ENCODE results near the gene DENND11. TPM values are rescaled to one million over a fixed set of nuclear protein-coding genes. Genes with fewer than 3 reads are reported as not detected.
"Not testable (repeated sequence)": the region's sequence is repeated elsewhere in the genome, so short reads cannot be mapped to it uniquely, and the experiment has no call there.

Gene DENND11
- total RNA-seq, 4 donors from 2014 or later: 4.9 to 8.2 (median 6.7) TPM

GRCh38 chr7:141695803-141696289, 6.1 kb downstream of the DENND11 start:
- in situ Hi-C loops (cut with MboI; ENCODE audit: low sequenced_read_pairs in 4 of 4) (no loop called here), intact Hi-C loops (cut with DNase I; ENCODE audit: low total_unique reads) (no loop called here)
- no peaks in the 10 kb centered on the region for H3K9me3 ChIP-seq
- H3K36me3 ChIP-seq: no peaks in the 10 kb centered on the region
- DNase-seq (no peak), ATAC-seq (no peak)
- H3K27me3 ChIP-seq: no peaks in the 10 kb centered on the region
- peaks cover 7 to 20% of the 10 kb centered on the region in 2 donors for H3K4me1 ChIP-seq
- TF ChIP-seq CTCF (IDR thresholded peaks at IDR 0.05 in 4 of 5, conservative IDR thresholded peaks at IDR 0.05 in 1 of 5) (no peak), POLR2A (IDR thresholded peaks at IDR 0.05) (no peak)
- no peak overlapping the region for H3K27ac ChIP-seq
- no peak overlapping the region for H3K4me3 ChIP-seq

DNA sequence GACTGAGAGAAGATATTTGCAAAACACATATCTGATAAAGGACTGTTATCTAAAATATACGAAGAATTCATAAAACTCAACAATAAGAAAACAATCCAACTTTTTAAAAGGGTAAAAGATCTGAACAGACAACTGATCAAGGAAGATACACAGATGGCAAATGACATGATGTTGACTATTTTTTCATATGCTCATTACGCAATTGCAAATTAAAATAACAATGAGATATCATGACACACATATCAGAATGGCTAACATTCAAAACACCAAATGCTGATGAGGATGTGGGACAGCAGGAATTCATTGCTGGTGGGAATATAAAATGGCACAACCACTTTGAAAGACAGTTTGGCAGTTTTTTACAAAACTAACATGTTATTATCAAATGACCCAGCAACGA, 8.9 kb downstream of the DENND11 start:
- no peak overlapping the region for H3K27ac ChIP-seq
- H3K27me3 ChIP-seq: no peaks in the 10 kb centered on the region
- no peaks in the 10 kb centered on the region for H3K36me3 ChIP-seq
- TF ChIP-seq POLR2A (IDR thresholded peaks at IDR 0.05) (no peak), CTCF (IDR thresholded peaks at IDR 0.05 in 4 of 5, conservative IDR thresholded peaks at IDR 0.05 in 1 of 5) (no peak)
- H3K4me1 ChIP-seq: peaks cover 0 to 16% of the 10 kb centered on the region in 2 donors
- ATAC-seq (no peak), DNase-seq (no peak)
- H3K4me3 ChIP-seq: no peak overlapping the region
- in situ Hi-C loops (cut with MboI; ENCODE audit: low sequenced_read_pairs in 4 of 4) (no loop called here), intact Hi-C loops (cut with DNase I; ENCODE audit: low total_unique reads) (no loop called here)
- no peaks in the 10 kb centered on the region for H3K9me3 ChIP-seq

- no peak for ATAC-seq
- no peak for DNase-seq
- Histone ChIP-seq H3K27me3 (no peaks in the 10 kb centered on the region), H3K9me3 (no peaks in the 10 kb centered on the region), H3K27ac (no peak overlapping the region), H3K4me1 (peaks cover 3 to 10% of the 10 kb centered on the region in 2 donors), H3K36me3 (no peaks in the 10 kb centered on the region), H3K4me3 (no peak overlapping the region)
- in situ Hi-C loops (cut with MboI; ENCODE audit: low sequenced_read_pairs in 4 of 4): no loop called here
- TF ChIP-seq POLR2A (IDR thresholded peaks at IDR 0.05) (no peak), CTCF (IDR thresholded peaks at IDR 0.05 in 4 of 5, conservative IDR thresholded peaks at IDR 0.05 in 1 of 5) (no peak)
- intact Hi-C loops (cut with DNase I; ENCODE audit: low total_unique reads): no loop called here
Observed at GRCh38 chr7:141691961-141692360, 10.0 kb downstream of the DENND11 start.

- TF ChIP-seq POLR2A (IDR thresholded peaks at IDR 0.05): no peak
- TF ChIP-seq CTCF (IDR thresholded peaks at IDR 0.05 in 4 of 5, conservative IDR thresholded peaks at IDR 0.05 in 1 of 5): no peak
- Histone ChIP-seq H3K36me3 (no peaks in the 10 kb centered on the region), H3K4me3 (no peak overlapping the region), H3K27ac (no peak overlapping the region), H3K9me3 (no peaks in the 10 kb centered on the region), H3K27me3 (no peaks in the 10 kb centered on the region), H3K4me1 (peaks cover 4 to 7% of the 10 kb centered on the region in 2 donors)
- DNase-seq: no peak
- intact Hi-C loops (cut with DNase I; ENCODE audit: low total_unique reads): no loop called here
- in situ Hi-C loops (cut with MboI; ENCODE audit: low sequenced_read_pairs in 4 of 4): no loop called here
- no peak for ATAC-seq
Observed at GRCh38 chr7:141691540-141691939, 10.4 kb downstream of the DENND11 start.

- in situ Hi-C loops (cut with MboI; ENCODE audit: low sequenced_read_pairs in 4 of 4); H3K9me3 ChIP-seq; H3K36me3 ChIP-seq; H3K4me3 ChIP-seq; H3K27ac ChIP-seq; DNase-seq; H3K4me1 ChIP-seq; ATAC-seq; H3K27me3 ChIP-seq; intact Hi-C loops (cut with DNase I; ENCODE audit: low total_unique reads): not testable (repeated sequence)
Observed at GRCh38 chr7:141689072-141689825, 12.7 kb downstream of the DENND11 start.
